GM19351 (cell line): ENCODE measurements around the gene TENT4A.

Source experiments
- ATAC-seq: cut with Tn5 transposase; IDR thresholded peaks from one replicate; pipeline ENCODE4 v1.9.1; 2021; ENCODE audit warnings: mild to moderate bottlenecking, moderate library complexity; ENCODE audit not compliant: unreplicated experiment

TENT4A gene

DNA sequence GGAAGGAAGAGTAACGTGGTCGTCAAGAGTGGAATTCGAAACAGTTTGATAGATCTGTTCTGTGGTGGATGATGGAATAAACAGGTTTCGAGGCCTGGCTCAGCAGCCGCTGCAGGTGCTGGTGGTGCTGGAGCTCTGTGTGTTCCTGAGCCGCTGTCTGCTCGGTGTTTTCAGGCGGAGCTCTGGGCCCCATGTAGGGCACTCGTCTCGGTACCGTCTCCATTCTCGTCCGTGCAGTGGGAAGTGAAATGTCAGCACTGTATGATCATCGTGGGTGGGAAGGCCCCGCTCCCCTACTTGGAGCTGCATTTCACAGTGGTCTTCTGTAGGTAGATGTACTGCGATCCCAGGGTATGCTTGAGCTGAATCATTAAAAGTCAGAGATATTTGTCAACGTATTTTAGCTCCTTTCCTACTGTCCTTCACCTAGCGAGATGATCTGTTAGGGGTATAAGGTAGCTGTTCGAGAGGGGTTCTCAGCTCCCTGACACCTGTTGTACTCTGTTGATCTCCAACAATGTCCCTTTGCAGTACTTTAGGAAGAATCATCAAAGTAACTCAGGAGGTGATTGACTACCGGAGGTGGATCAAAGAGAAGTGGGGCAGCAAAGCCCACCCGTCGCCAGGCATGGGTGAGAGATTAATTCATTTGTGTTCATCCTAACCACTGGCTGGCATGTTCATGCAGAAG is 35.9 kb downstream of the TENT4A start:
- no peak for ATAC-seq

DNA sequence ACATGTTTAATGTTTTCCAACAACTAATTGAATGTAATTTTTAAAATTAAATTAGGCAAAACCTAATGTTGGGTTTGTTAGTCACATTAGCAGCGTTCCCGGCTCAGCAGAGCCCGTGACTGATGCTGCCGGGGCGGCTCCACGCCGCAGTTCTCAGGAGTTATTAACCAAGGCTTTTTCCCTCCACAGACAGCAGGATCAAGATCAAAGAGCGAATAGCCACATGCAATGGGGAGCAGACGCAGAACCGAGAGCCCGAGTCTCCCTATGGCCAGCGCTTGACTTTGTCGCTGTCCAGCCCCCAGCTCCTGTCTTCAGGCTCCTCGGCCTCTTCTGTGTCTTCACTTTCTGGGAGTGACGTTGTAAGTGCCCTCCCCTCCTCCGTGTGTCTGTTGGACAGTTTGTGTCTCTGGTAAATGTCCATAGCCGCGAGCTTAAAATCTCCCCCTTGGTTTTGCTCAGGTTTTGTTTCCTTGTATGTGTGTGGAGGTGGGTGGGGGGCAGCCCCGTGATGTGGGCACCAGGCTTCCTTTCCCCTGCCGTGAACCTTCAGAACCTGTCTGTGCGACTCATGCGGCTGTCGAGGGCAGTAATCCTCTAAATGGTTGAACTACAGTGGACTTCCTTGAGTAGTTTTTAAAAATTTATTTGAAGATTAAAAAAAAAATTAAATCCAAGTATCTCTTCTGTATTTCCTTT is 37.1 kb downstream of the TENT4A start:
- no peak for ATAC-seq

DNA sequence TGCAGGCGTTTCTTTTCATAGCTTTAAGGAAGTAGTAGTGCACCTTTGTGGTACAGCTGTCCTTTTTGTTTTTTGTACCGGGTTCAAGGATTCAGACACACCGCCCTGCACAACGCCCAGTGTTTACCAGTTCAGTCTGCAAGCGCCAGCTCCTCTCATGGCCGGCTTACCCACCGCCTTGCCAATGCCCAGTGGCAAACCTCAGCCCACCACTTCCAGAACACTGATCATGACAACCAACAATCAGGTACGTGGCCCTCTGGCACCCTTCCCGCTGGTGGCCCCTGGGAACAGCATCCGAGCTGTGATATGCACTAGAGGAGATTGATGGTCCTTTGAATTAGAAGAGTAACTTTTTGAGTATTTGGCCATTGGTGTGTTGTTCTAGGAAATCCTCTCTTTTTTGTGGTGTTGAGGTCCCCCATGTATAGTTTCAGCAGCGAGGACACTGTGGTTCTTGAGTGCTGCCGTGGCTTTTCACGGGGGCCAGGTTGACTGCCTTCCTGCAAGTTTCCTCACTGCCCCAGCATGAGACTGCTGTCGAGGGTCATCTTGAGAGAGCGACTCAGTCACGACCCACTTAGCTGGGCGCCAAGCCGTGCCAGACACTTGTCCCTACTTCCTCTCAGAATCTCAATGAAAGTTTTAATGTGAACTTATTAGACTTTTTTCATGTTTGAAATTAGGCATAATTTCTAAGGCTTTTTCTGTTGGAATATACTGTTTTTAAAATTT is 37.9 kb downstream of the TENT4A start:
- no peak for ATAC-seq

DNA sequence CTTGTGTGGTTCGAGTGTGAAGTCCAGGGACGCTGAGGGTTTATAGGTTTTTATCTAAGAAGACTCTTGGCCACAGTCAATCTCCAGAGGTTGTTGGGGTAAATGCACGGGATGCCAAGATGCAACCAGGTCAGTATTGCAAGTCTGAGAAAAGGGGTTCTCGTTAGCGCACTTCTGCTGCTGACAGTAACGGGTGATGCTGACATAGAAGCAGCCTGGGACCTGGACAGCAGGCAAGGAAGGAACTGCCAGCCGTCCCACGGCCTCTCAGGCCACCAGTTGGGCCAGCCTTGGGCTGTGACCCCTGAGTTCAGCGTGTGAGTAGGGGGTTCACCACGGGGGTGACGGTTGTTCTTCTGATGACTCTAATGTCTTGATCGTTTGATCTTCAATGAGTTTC is 39.0 kb downstream of the TENT4A start:
- ATAC-seq = no peak

DNA sequence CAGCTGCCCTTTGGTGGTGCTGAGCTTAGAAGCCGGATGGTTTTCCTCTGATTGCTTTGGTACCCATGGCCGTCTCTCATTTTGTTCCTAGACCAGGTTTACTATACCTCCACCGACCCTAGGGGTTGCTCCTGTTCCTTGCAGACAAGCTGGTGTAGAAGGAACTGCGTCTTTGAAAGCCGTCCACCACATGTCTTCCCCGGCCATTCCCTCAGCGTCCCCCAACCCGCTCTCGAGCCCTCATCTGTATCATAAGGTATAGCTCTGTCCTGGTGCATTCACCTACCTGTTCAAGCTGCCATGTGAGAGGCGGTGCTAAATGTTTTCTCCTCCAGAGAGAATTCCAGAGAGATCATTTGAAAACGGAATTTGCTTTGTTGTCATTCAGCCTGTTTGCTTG is 39.5 kb downstream of the TENT4A start:
- no peak for ATAC-seq

DNA sequence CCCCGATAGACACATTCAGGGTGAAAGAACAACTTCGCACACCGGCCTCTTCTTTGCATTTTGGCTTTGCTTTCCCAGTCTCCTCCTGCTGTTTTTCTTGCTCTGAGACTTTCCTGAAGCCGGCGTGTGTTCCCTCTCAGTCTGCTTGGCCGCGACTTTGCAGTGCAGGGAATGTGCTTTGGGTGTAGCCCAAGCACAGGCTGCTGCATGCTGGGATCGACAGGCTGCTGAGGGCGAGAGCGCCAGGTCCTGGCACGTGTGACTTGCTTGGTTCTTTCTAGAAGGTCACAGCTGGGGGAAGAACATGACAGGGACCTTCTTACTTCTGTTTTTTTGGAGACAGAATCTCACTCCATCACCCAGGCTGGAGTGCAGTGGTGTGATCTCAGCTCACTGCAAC is 40.6 kb downstream of the TENT4A start:
- ATAC-seq = no peak

DNA sequence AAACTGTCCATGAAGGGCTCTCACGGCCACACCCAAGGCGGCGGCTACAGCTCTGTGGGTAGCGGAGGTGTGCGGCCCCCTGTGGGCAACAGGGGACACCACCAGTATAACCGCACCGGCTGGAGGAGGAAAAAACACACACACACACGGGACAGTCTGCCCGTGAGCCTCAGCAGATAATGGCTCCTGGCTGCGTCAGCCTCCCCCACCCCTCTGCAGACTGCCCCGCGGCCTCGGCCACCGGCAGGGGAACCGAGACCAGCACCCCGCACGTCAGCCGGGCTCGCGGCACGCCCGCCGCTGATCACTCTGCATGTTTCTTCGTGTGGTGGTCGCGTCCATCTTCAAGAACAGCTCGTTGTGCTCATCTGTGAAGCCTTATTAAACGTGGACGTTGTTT is 41.5 kb downstream of the TENT4A start:
- ATAC-seq = no peak

DNA sequence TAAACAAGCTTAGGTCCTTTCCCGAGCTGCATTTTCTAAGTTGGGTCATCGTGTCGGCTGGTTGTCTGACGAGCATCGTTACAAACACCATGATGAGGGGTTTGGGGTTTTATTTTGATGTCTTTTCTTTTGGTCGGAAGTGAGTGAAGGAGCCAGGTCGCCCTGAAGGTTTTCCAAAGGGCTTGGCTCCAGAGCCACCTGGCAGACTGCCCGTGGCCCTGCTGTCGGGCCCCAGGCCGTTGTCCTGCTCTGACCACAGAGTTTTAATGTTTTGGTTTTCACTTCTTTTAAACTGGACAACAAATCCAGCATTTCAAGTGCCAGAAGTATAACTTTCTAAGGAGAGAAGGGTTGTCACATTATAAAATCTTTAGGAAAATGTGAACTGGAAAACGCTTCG is 42.3 kb downstream of the TENT4A start:
- no peak for ATAC-seq

DNA sequence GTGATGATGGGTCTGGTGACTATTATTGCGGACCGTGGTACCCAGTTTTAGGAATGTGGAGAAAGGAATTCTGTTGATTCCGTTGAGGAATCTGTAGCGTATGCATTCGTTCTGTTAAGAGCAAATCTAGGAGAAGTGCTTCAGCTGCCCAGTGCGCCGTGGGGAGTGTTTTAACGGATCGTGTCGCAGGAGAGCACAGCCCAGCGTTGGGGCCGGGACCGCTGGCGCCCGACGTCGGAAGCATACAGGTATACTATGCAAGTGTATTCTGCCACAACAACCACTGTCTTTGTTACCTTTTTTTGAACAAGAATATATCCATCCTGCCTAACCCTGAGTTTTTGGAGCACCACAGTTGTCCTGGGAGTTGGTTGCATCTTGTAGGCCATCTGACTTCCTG is 42.7 kb downstream of the TENT4A start:
- no peak for ATAC-seq

DNA sequence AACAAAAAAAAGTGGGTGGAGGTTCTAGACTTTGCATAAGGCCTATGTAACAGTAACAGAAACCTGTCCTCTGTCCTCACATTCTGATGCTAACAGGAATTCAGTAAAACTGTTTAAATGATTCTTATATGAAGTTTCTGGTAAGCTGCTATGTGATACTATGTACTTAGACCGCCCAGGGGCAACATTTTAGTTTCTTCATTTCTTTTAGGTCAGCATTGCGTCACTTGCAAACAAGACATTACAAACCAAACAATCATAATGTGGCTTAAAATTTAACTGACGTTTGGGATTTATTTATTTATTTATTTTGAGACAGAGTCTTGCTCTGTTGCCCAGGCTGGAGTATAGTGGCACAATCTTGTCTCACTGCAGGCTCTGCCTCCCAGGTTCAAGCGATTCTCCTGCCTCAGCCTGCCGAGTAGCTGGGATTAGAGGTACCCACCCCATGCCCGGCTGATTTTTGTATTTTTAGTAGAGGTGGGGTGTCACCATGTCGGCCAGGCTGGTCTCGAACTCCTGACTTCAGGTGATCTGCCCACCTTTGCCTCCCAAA is 44.3 kb downstream of the TENT4A start:
- no peak for ATAC-seq

DNA sequence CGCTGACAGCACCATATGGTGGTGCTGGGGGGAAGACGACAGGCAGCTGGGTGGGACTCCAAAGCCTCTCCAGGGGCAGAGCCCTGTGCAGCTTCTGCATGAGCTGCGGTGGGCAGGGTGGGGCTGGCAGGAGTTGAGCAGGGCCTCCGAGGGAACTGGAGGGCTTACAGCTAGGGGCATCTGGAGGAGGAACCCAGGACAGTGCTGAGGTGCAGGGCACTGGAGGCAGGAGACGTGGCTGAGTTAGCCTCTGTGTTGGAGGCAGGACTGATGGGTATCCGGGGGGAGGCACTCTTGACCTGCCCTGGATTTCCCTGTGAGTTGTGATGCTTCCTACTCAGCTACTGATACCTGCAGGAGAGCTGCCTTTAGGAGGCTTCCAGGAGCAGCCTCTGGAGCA is 45.0 kb downstream of the TENT4A start:
- no peak for ATAC-seq

DNA sequence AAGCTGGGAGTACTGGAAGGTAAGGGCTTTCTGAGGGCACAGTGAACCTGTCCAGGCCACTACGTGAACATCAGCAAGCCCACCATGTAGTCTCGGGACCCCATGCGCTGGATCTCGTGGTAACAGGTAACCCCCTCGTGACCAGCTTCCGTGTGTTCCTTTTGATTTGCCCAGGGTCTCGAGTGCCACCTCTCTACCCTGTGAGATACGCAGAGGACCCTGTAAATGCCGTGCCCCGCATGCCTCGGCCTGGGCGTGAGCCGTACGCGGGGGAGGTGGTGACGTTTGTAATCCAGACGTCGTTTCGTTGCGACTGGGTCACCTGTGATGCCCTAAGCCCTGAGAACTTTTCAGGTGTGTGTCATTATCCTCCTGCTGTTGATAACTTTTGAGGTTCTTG is 45.5 kb downstream of the TENT4A start:
- no peak for ATAC-seq

DNA sequence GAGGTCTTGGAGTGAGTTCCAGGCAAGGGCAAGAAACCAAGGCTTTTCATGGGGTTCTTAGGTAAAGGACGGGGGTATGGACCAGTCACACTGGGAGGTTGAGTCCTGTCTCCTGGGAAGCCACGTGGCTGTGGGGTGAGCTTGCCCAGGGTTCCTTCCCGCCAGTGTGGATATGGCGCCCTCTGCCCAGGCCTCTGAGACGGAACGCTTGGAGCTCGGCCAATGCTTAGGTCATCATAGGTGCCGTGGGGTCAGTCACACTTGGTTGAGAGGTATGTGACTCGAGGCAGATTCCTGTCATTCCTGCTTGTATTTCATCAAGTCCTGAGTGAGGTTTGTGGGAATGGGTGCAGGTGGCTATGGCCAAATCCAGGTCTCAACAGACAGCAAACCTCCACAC is 46.2 kb downstream of the TENT4A start:
- no peak for ATAC-seq

DNA sequence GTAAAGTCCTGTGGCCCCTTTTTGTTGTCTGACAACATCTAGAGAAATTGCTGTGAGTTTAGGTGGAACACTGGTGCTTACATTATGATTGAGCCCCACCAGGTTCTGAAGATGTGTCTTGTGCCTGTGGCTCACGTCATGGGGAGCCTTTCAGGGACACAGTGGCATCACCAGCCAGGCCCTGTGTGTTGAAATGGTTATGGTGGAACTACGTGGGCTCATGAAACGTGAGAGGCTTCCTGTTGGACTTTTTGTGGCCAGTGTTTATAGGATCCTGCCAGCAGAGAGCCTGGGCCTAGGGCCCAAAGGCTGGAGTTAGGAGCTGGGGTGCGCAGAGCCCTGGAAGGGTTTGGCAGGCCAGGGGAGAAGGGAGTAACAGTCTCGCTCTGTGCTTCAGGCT is 46.8 kb downstream of the TENT4A start:
- no peak for ATAC-seq

DNA sequence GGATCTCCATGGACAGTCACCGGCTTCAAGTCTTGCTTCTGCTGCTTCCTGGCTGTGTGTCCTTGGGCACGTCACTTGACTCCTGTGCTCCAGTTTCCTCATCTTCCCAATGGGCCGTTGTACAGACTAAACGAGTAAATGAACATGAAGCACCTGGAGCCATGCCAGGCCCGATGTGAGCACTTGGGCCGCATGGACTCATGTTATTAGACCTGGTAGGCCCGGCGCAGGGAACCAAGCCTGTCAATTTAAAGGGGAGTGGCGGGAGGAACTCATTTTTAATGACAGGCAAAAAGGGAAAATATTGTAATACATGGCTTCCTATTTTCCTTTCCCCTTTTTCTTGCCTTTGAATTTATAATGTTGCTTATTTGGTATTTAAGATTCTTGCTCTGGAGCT is 47.5 kb downstream of the TENT4A start:
- no peak for ATAC-seq

DNA sequence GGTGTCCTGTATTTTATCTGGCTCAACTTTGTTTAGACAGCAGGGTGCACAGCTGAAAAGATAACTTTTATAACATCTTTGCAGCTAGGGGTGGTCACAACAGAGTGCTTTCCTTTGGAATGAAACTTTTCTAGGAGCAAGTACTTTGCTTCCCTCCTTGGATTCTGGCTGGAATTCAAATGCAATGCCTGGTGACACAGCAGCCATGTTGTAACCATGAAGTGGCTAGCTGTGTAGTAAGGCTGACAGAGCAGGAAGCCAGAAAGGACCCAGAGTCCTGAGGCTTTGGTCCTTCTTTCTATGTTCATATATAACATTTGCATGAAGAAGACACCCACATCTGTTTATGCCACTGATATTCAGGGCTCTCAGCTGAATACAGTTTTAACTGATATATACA is 48.1 kb downstream of the TENT4A start:
- no peak for ATAC-seq

DNA sequence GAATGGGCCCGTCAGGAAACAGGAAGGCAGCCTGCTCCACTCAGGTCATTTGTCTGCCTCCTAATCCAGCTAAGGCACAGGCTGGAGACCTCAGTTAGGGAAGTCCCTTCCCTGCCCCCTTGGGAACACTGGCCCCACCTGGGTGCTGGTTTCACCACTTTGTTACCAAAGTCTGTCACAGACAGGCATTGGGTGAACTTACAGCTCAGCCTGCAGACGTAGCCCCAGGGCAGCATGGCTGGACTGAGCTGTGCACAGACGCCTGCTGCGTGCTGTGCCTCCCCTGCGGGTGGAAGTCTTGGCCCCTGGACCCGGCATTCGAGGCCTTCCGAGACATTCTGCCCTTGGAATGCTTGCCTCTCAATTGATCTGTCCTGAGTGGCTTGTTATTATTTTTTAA is 48.9 kb downstream of the TENT4A start:
- ATAC-seq = no peak

DNA sequence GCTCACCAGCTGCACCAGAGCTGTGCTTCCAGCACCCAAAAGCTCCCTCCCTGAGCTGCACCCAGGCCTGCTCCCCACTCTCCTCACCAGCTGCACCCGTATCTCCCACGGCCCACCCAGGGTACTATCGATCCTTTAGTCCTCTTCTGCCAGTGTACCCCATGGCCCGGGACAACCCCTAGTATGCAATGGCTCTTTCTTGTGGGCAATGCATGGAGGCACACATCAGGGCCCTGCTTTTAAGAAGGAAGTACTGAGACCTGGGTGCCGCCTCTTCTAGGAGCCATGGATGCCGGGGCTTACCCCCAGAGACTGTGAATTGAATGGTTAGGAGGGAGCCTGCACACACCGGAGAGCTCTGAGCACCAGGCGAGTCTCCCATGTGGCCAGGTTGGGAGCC is 49.5 kb downstream of the TENT4A start:
- no peak for ATAC-seq

DNA sequence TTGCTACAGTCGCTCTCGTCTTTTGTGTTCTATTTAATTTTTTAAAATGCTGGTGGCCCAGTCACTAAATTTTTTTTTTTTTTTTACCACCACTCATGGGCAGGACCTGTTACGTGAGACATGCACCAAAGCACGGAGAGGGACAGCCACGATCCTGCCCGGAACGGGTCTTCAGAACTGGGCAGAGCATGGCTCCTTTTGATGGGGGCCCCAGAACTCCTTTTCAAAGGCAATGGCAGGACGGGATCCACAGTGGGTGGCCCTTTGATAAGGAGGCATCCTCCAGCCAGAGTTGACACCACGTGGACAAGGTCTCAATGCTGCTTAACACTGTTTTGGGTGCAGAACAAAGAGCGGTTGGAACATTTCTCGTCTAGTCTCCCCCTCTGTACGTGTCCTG is 50.0 kb downstream of the TENT4A start:
- ATAC-seq = no peak

DNA sequence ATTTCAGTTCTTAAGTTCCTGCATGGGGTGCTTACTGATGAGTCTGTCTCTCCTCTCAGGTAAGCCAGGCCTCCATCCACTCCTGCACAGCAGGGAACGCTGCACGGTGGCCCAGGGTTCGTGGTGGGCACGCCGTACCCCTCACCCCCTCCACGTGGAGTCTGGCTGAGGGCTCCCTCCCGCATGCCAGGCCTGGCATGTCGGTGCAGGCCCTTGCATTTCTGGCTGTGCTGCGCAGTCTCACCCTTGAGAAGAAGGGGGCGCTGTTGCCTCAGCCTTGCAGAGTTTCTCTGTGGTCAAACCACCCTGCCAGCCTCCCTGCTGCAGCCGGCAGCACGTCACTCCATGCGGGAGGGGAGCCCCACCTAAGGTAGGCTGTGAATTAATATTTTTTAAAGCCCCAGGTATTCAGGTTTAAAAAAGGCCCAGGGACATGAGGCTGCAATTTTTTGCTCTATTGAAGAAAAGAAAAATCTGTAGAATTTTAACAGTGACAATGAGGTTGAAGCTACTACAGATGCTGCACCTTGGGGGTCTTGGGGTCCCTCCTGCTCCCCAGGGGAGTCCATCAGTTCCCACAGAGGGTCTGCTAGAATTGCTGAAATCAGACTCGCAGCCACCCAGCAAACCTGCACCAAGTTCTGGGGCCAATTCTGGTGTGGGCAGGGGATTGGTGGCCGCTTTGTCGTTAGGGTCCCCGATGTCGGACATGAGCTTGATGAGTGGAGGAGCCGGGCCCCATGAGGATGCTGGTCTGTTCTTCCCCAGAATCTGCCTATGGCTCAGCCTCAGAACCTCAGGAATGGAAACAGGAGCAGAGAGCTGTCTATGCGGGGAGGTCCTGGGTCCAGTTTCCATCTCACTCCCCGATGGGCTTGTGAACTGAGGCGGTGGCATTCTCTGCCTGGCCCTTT is 52.6 kb downstream of the TENT4A start:
- peak; percentile 88 for ATAC-seq

DNA sequence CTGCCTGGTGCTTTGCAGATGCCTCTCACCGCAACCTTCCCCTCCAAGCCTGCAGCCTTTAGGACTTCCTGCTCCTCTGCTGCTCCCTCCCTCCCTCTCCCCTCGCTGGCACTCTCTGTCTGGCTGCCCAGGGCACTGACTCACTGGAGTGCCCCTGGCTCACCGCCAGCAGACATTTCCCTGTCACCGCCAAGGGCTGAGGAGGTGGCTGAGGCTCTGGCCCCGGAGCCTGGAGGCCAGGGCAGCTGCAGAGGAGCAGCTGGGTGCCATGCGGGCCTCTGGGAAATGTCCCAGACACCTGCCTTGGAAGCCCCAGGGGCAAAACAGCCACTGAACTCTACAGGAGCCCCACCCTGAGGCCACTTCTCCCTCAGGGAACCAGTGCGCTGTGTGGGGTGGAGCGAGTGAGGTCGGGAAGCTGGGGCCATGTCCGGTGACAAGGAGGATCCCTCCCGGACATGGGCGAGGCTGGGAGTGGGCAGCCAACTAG is 53.4 kb downstream of the TENT4A start:
- ATAC-seq = no peak
